NCI-H2107 (cell line): ENCODE measurements around the gene NSD2.
"Not testable (repeated sequence)": the region's sequence is repeated elsewhere in the genome, so short reads cannot be mapped to it uniquely, and the experiment has no call there.

Source experiments
- DNase-seq: peaks from one replicate; lab custom pipeline; 2025; lab: John Stamatoyannopoulos, UW

The NSD2 gene

GRCh38 chr4:1870578-1871443 is at the start of gene NSD2:
TSS of gene NSD2 (plus strand) at chr4:1871393. CDS start at chr4:1900655, 29,262 bp downstream.
- DNase-seq, result peak; percentile 81

GRCh38 chr4:1821679-1822567 is 49.3 kb upstream of the NSD2 start:
- DNase-seq, result no peak

- no peak for DNase-seq
Observed at GRCh38 chr4:1822568-1823544, 48.3 kb upstream of the NSD2 start.

- no peak for DNase-seq
Observed at GRCh38 chr4:1823545-1823932, 47.7 kb upstream of the NSD2 start.

GRCh38 chr4:1824746-1825145 is 46.4 kb upstream of the NSD2 start:
- DNase-seq, result no peak

DNA sequence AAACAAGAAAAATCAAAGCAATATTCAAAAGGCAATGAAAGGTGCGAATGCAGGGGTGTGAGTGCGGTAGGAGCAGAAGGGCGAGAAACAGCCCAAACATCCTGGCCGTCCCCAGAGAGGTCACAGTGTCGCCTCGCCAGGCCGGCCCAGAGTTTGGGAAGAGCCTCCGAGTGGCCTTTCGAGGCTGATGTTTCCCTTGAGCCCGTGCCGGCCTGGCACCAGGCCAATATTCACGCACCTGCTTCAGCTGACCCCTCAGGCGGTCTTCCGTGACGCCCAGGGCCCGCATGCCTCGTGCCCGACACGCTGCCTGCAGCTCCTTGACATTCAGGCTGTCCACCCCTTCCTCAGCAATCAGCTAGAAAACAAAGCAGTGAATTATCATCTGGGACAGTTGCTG is 45.9 kb upstream of the NSD2 start:
- DNase-seq, result no peak

GRCh38 chr4:1826531-1827350 is 44.5 kb upstream of the NSD2 start:
- DNase-seq, result no peak

DNA sequence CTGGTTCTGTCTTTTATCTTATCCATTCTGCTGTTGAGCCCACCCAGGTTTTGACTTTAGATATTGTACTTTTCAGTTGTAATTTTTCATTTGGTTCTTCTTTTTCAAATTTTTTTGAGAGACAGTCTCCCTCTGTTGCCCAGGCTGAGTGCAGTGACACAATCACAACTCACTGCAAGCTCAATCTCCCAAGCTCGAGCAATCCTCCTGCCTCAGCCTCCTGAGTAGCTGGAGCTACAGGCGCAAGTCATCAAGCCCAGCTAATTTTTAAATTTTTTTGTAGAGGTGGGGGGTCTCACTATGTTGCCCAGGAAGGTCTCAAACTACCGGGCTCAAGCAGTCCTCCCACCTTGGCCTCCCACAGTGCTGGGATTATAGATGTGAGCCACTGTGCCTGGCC is 41.0 kb upstream of the NSD2 start:
- DNase-seq, result no peak

DNA sequence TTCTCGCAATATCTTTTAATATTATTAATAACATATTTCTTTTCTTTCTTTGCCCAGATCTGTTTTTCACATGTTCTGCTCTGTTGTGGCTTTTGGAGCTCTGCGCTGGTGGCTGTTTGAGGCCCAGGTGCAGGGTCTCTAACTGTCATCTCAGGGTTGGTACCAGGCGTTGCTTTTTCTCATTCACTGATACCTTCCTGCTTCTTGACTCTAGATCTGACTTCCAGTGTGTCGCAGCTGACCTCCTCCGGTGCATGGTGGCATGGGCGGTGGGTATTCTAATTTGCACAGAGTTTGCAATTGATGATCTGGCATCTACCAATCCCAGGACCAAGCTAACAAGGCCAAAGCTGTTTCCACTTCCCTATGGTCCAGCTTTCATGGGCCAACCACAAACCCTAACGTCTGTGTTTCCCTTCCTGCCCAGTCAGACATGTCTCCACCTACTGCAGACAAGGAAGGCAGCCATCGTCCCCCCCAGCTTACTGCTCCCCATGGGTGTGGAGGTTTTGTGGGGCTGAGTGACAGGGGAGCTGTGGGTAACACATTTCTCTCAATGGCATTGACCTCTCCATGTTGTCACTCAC is 40.5 kb upstream of the NSD2 start:
- DNase-seq, result no peak

GRCh38 chr4:1831331-1831730 is 39.9 kb upstream of the NSD2 start:
- no peak for DNase-seq

GRCh38 chr4:1832690-1833089 is 38.5 kb upstream of the NSD2 start:
- no peak for DNase-seq

DNA sequence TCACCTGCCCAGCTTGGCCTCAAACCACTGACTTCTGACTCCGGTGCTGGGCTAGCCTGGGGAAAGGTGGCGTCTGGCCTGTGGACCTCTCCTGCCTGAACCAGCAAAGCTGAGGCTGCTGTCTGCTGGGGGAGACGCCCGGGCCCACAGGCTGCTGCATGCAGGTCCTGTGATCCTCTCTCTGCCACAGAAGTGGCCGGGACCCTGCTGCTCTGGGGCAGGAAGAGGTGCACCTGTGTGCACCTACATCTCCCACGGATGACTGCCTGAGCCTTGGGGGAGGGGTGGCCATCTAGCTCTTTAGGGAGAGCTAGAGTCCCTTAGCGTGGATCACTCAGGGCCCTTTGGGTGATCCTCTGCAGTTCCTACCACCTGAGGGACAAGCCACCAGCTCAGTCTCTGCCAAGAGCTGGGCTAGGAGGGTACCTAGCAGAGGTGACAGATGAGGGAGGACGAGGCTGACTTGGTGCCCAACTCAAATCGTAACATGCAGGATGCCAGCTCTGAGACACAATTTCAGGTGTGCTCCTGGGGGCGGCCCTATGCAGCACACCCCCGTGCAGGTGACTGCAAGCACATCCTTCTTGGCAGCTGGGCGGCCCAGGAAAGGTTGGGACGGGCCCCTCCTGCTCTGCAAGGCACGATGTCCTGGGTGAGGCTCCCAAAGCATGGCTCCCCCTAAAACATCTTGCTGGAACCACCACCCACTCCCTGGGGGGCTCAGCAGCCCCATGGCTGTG is 37.7 kb upstream of the NSD2 start:
- no peak for DNase-seq

DNA sequence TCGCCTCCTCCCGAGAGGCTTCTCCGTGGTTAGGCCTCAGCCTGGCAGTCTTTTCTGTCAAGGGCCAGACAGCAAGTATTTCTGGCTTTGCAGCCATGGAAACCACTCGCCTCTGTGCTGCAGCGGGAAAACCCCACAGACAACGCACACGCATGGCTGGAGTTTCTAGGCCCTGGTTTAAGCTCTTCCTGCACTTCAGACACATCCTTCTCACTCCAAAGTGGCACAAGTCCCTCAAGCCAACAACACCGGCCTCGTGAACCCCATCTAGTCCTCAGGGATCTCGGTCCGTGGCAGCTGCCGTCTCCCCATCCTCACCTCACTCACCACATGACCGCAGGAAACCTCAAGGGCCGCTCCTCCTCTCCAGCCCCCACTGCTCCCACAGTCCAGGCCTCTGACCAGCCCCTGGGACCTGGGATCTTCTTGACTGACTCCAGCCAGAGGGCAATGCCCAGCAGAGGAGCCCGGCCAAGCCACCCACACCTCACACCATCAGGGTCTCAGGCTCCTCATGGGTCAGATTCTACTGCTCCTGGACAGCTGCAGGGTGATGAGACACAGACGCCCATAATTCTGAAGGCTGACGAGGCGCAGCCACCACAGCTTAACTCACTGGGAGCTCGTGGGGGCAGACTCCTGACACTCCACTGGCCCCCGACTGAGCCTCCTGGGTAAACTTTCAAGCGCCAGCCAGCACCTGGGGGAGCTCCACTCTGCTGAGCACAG is 37.0 kb upstream of the NSD2 start:
- DNase-seq, result no peak

- DNase-seq, result not testable (repeated sequence)
Observed at GRCh38 chr4:1835836-1836235, 35.4 kb upstream of the NSD2 start.

GRCh38 chr4:1836650-1837049 is 34.5 kb upstream of the NSD2 start:
- DNase-seq, result no peak

GRCh38 chr4:1837069-1837468 is 34.1 kb upstream of the NSD2 start:
- DNase-seq, result no peak

DNA sequence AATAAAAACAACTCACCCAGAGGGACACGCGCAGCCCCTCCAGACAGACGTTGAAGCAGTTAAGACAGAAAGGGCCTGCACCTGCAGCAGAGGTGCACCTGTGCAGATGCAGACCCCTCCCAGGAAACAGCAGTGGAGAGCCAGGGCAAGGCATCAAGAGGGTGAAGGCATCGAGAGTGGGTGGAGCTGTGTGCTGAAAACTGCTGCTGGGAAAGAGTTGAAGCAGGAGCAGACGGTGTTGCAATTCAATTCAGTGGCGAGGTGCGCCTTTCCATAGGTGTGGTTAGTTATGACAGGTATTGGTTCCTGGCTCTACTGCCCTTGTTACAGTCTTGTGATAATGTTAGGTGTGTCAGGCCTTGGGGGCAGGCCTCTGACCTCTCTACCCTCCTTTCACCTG is 31.9 kb upstream of the NSD2 start:
- no peak for DNase-seq

DNA sequence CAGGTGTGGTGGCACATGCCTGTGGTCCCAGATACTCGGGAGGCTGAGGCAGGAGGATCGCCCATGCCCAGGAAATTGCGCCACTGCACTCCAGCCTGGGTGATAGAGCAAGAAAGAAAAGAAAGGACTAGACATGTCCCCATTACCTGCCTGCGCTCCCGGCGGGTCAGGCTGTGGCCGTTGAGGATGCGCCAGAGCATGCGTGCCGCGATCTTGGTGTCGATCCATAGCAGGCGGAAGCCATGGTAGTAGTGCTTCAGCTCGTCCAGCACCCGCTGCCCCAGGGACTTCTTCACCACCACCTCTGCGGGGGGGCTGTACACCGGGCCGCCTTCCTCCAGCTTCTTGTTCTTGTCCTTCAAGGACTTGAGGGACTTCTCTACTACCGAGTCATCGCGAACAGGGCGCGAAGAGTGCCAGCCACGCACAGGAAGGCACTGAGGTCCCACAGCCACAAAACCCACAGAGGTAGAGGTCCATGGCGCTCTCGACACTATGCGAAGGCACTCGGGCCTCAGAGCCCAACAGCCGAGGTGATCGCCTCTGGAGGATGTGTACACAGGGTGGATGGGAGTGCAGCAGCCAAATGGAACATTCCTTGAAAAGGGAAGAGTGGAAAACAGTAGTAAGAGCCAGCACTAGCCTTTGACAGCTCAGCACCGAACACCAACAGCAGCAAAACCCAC is 29.8 kb upstream of the NSD2 start:
- DNase-seq, result no peak

DNA sequence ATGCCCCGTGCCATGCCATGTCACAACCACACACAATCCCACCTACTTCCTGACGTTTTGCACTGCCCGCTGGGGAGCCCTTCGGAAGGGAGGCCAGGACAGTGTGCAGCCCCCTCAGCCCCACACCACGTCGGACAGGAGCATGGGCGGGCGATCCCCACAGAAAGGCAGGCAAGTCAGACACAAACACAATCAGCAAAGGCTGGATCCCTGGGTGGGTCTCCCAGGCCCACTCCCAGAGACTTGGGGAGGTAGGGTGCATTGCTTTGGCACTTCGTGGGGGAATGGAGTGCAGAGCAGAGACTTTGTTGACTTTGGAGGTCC is 29.3 kb upstream of the NSD2 start:
- no peak for DNase-seq
